D341Med (cell line): ENCODE results near the gene OR56A5.

Experiments
- DNase-seq: peaks from one replicate; pipeline ENCODE4 v3.0.0; 2012; ENCODE audit warnings: low spot score

OR56A5 gene

DNA sequence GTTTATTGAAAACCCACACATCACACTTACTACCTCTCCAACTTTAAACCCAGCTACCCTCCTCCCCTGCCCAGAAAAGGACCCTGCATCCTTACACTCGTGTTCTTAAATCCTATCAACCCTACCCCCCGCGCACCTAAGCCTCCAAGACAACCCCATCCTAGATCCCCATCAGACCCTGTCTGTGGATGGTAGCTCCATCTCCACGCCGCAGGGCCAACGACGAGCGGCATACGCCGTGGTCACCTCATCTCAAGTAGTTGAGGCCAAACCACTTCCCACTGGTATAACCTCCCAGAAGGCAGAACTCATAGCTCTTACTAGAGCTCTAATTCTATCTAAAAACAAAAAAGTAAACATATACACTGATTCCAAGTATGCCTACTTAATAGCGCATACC lies 35.6 kb downstream of the OR56A5 start:
- DNase-seq: no peak

DNA sequence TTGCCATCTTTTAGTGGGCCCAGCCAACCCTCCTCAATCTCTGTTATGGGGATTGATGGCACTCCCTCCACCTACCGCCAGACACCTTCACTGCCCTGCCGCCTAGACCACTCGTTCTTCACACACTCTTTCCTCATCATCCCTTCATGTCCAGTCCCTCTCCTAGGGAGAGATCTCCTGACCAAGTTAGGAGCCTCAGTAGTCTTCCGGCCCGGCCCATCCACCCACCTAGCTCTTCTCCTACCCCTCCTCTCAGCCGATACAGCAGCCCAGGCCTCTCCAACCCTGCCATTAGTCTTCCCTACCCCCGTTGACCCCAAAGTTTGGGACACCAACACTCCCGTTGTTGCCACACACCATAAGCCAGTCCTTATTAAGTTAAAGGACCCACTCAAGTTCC lies 37.2 kb downstream of the OR56A5 start:
- DNase-seq: no peak

DNA sequence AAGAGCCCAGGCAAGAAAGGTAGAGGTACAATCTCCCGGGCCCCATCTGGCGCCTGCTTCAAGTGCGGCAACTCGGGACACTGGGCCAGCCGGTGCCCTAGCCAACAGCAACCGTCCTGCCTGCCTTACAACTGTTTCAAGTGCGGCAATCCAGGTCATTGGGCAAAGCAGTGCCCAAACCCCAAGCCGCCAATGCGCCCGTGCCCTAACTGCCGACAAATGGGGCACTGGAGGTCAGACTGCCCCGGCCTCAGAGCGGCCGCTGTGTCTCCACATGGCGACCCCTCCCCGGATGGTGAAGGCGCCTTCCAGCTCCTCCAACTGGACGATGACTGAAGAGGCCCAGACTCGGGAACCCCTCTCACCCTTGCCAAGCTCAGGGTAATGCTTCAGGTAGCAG lies 37.7 kb downstream of the OR56A5 start:
- DNase-seq: no peak

DNA sequence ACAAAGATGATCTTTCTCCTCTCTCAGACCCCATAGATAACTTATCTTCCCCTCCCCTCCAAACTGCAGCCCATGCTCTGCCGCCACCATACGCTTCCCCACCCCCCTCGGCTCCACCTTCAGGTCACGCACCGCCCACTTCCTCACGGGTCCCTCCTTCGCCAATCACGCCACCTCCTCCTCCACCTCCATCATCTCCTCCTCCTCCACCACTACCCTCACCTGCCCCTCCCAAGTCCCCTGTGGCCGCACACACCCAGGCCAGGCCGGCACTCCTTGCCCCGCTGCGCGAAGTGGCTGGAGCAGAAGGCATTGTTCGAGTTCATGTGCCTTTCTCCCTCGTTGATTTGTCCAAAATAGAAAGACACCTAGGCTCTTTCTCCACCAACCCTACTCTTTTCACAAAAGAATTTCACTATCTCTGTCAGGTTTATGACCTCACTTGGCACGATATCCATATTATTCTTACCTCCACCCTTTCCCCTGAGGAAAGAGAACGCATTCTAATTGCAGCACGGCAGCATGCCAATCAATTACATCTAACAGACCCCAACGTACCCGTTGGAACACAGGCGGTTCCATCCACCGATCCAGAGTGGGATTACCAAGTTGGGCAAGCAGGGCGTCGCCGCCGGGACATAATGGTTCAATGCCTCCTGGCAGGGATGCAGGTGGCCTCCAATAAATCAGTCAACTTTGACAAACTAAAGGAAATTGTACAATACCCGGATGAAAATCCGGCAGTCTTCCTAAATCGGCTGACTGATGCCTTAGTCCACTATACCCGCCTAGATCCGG lies 38.5 kb downstream of the OR56A5 start:
- no peak for DNase-seq

DNA sequence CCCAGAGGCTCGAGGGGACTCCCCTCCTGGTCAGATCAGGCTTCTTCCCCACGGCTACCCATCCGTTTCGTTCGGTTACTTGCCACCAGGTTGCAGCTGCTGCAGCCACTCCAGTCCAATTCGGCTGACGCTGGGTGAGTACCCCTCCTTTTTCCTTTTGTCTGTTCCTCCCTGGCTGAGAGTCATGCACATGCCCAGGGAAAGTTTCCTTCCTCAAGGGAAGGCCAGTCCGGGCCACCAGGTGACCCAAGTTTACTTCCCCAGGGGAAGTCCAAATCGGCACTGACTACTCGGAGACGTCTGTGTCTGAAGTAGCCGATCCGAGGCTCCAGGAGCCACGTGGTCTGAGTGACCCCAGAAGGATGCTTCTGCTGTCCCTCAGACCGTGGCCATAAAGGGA lies 39.5 kb downstream of the OR56A5 start:
- no peak for DNase-seq

DNA sequence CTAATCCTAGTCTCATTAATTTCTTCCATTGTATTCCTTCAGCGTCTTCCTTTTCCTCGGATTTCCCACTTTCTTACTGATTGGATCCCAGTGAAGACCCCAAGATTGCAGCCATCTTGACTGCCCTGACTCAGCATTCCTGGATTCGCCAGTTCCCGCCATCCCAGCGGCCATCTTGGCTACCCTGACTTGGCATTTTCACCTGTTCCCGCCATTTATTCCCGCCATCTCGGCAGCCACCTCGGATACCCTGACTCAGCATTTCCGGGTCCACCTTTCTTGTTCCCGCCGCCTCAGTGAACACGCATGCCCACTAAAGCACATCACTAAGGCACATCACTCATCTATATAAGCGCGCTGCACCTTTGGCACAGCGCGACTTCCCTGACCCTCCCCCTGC lies 40.0 kb downstream of the OR56A5 start:
- DNase-seq: no peak

DNA sequence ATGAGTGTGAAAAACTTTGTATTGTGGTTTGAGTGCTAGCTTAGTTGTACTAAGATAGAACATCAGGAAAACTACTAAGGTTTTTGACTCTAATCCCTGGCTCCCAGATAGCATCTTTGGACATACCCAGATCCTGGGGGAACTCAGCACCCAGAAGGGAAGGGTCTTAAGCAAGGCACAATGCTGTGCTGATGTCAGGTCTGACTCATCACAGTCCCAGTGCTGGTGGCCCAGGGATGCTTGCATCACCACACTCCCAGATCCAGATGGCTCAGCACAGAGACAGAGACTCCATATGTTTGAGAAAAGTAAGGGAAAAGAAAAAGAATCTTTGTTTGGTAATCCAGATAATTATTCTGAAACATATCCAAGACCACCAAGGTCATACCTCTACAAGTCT lies 44.5 kb downstream of the OR56A5 start:
- no peak for DNase-seq

DNA sequence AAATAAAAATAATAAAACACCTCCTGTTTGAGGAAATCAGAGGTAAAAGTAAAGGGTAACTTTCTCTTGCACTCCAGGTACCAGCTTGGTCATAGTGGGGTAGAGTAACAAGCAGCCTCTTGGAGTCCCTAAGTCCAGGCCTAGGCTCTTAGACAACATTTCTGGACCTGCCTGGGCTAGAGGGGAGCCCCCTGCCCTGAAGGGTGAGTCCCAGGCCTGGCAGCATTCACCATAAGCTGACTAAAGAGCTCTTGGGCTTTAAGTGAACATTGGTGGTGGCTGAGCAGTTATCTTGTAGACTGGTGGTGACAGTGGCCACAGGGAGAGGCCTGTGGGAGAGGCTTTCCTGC lies 44.9 kb downstream of the OR56A5 start:
- DNase-seq: no peak

DNA sequence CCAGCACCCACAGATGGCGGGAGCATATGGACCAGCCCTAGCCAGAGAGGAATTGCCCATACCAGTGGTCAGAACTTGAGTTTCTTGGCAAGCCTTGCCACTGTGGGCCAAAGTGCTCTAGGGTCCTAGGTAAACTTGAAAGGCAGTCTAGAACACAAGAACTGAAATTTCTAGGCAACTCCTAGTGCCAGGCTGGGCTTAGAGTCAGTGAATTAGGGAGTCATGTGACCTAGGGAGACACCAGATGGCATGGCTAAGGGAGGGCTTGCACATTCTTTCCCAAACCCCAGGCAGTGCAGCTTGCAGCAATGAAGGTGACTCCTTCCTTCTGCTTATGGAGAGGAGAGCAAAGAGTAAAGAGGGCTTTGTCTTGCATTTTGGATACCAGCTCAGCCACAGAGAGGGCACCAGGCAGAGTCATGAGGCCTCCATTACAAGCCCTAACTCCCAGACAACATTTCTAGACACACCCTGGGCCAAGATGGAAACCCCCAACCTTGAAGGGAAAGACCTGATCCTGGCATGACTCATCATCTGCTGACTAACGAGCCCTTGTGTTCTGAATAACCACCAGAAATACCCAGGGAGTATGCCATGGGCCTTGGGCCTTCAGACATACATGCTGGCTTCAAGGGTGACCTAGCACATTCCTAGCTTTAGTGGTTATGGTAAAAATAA lies 45.4 kb downstream of the OR56A5 start:
- DNase-seq: no peak
